Muscle layer of duodenum (tissue), 2 donors: ENCODE measurements around the gene FAM180A.
A peak's percentile ranks its signal among the peaks of the same experiment; 100 is the strongest.

Experiments
- H3K27ac ChIP-seq: one replicate; pipeline ENCODE4 v1.7.0; 2013; ENCODE audit warnings: mild to moderate bottlenecking, low read length
- H3K27me3 ChIP-seq: one replicate; pipeline ENCODE4 v1.7.0; 2013; ENCODE audit warnings: low read depth, mild to moderate bottlenecking, control low read depth, low read length
- H3K36me3 ChIP-seq, 2 donors: one replicate each; pipeline ENCODE4 v1.7.0; 2013; ENCODE audit warnings: low read length in 2 of 2, control low read depth in 1 of 2, mild to moderate bottlenecking in 1 of 2; ENCODE audit not compliant: insufficient read depth in 2 of 2, control insufficient read depth in 1 of 2
- H3K4me1 ChIP-seq, 2 donors: one replicate each; pipeline ENCODE4 v1.7.0; 2013; ENCODE audit warnings: low read length in 2 of 2, mild to moderate bottlenecking in 2 of 2, control low read depth in 1 of 2, moderate library complexity in 1 of 2; ENCODE audit not compliant: insufficient read depth in 2 of 2, control insufficient read depth in 1 of 2
- H3K4me3 ChIP-seq, 2 donors: one replicate each; pipeline ENCODE4 v1.7.0; 2013; ENCODE audit warnings: low read length in 2 of 2, low read depth in 1 of 2, mild to moderate bottlenecking in 1 of 2
- H3K9me3 ChIP-seq, 2 donors: one replicate each; pipeline ENCODE4 v1.7.0; 2013; ENCODE audit warnings: low read length in 2 of 2, control low read depth in 1 of 2, mild to moderate bottlenecking in 1 of 2; ENCODE audit not compliant: control insufficient read depth in 1 of 2
- donor health status: healthy.

The FAM180A gene

DNA sequence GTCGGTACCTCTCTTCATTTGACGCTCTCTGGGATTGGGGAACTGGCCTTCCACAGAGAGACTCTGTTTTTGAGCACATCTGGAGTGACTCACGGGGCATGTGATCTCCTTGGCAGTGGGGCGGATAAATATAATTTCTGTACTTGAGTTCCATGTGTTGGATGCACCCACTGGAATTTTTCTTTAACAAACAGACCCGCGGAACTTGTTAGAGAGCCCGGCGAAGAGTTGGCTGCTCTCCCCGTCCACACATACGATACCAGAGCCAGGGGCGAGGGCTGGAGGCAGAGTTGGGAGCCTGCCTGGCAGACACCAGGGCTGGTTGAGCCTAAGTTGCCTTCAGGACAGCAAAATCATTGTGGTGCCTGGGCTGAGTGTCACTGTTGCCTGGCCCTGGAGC, at the start of gene FAM180A:
TSS of gene FAM180A (minus strand) at position 44 of the 400 bp plus-strand sequence. CDS start 233 bp downstream, outside the sequence.
- no peak within 1 kb of the TSS for H3K27ac ChIP-seq
- H3K36me3 ChIP-seq: no peaks in the 10 kb centered on the region

DNA sequence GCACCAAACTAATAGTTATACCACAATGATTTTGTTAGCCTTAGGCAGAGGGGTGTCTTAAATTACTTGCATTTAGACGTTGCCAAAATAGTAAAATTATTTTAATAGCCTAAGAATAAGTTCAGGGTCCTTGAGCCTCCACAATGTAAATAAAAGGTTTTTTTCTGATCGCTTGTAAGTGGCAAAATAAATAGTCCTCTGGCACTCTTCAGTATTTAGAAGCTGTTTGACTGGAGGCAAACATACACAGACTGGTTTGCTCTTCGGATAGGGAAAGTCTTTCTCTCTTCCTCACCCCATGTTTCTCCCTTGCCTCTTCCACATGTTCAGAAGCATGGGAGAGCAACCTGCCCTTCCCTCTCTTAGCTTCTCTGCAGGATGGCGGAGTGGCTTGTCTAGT, 49.5 kb upstream of the FAM180A start:
- peaks cover 0 to 9% of the 10 kb centered on the region in 2 donors for H3K4me1 ChIP-seq
- H3K36me3 ChIP-seq: no peaks in the 10 kb centered on the region
- no peaks in the 10 kb centered on the region for H3K9me3 ChIP-seq
- no peak overlapping the region for H3K27ac ChIP-seq
- H3K4me3 ChIP-seq: no peak overlapping the region
- H3K27me3 ChIP-seq: no peaks in the 10 kb centered on the region

More for the DNA sequence above, at the start of gene FAM180A:
- no peaks in the 10 kb centered on the region for H3K9me3 ChIP-seq
- peaks cover 0 to 5% of the 10 kb centered on the region in 2 donors for H3K4me1 ChIP-seq
- H3K27me3 ChIP-seq: no peaks in the 10 kb centered on the region
- peak within 1 kb of the TSS; percentile 35 to 38 for H3K4me3 ChIP-seq

DNA sequence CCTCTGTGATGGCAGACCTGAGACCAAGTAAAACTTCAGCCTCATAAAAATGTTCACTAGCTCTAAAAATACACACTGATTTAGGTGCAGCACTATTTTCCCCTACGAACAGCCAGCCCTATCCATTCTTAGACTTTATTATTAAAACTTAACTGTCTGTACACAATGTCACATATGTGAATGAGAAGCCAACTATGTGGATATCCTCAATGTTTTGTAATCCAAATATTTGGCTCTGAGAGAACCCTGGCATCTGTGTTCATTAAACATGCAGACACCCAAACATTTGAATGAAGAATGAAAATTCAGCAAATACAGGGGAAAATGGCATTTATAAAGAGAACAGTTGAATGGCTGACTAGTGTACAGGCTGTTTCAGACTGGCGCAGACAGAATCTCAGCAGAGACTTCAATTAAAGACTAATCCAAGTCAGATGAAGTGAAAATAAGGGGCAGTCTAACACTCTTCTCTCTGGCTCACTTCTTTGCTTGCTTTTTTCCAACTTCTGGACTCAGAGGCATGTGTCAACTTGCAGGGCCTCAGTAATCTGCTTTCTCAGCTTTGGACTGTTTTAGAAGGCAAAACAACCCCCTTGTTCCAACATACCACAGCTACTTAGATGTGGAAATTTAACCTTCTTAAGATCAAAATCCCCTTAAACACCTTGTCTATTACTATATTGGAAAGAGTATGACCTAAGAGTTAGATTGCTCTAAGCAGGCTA, 47.4 kb upstream of the FAM180A start:
- Histone ChIP-seq H3K4me3 (no peak overlapping the region), H3K4me1 (peaks cover 0 to 5% of the 10 kb centered on the region in 2 donors), H3K9me3 (no peaks in the 10 kb centered on the region), H3K36me3 (no peaks in the 10 kb centered on the region), H3K27ac (no peak overlapping the region), H3K27me3 (no peaks in the 10 kb centered on the region)

DNA sequence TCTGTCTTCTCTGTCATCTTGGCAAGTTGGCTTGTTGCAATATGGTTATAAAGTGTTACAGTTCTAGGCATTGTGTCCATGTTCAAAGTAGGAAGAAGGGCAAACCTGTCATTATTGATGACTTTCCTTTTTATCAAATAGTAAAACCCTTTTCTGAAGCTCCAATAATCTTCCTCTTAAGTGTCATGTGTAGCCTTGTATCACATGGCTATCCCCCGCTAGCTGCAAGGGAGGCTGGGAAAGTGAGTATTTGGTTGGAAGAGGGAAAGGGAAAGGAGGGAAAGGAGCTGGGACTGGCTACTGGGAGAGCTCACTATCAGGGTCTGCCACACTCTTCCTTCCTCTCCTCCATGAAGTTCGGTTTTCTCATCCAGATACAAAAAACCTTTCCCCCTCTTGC, 45.2 kb upstream of the FAM180A start:
- H3K27me3 ChIP-seq: no peaks in the 10 kb centered on the region
- no peaks in the 10 kb centered on the region for H3K36me3 ChIP-seq
- H3K4me1 ChIP-seq: no peaks in the 10 kb centered on the region
- no peak overlapping the region for H3K27ac ChIP-seq
- no peaks in the 10 kb centered on the region for H3K9me3 ChIP-seq
- no peak overlapping the region for H3K4me3 ChIP-seq

DNA sequence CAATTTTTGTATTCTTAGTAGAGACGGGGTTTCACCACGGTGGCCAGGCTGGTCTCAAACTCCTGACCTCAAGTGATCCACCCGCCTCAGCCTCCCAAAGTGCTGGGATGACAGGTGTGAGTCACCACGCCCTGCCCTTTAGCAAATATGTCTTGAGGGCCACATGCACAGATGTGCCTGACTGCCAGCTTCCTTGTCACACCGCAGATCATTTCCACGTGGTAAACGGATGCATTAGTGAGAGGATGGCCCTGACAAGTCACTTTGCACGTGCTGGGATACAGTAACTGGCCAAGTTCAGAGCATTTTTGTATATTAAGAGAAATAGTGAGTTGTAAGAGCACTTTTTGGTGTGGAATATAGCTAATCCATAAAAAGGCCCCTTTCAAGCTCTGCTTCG, 44.3 kb upstream of the FAM180A start:
- H3K36me3 ChIP-seq: no peaks in the 10 kb centered on the region
- no peaks in the 10 kb centered on the region for H3K9me3 ChIP-seq
- H3K27me3 ChIP-seq: no peaks in the 10 kb centered on the region
- H3K27ac ChIP-seq: no peak overlapping the region
- H3K4me3 ChIP-seq: no peak overlapping the region
- H3K4me1 ChIP-seq: no peaks in the 10 kb centered on the region

DNA sequence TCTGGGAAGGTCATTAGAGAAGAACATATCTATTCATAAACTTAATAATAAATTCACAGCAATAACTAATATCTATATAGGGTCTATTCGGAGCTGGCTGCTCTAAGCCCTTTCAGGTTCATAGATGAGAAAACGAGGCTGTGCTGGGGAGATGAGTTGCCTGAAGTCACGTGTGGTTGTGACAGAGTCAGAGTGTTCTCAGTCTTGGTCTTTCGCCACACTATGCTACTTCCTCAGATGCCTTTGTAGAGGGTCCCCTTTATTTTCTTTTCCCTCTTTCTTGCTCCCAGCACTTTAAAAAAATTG, 43.7 kb upstream of the FAM180A start:
- Histone ChIP-seq H3K27me3 (no peaks in the 10 kb centered on the region), H3K4me1 (no peaks in the 10 kb centered on the region), H3K9me3 (no peaks in the 10 kb centered on the region), H3K27ac (no peak overlapping the region), H3K4me3 (no peak overlapping the region), H3K36me3 (no peaks in the 10 kb centered on the region)

DNA sequence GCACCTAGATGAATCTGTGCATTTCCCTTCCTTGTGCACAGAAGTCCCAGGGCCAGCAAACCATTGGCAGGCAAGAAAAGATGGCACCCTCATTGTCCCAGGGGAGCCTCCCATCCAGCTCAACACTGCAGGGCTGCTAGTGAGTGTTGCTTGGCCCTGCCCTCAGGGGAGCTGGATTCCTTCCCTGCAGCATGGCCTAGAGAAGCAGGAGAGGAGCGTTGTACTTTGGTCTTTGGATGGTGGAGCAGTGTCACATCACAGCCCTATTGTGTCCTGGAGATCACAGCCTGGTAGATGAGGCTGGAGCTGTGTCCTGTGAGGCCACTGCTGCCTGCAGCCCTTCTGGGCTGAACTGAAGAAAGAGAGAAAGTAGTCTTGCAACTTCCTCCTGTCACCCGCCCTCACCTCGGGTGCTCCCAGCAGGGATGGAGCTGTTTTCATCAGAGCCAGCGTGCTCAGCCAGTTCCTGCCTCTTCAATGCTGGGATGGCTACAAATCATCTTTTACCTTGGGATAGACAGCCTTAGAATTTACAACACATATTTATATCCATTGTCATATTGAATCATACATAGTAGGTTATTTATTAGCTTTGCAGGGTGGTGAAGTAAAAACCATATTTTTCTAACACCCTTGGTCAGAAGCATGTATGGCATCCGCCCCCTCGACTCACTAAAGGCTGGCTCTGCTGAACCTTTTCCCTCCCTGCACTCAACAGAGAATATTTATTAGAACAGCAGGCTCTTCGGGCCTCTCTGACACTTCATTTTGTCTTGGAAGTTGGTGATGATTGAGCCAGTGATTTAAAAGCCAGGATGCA, 43.1 kb upstream of the FAM180A start:
- H3K27ac ChIP-seq: no peak overlapping the region
- no peaks in the 10 kb centered on the region for H3K9me3 ChIP-seq
- no peak overlapping the region for H3K4me3 ChIP-seq
- no peaks in the 10 kb centered on the region for H3K4me1 ChIP-seq
- no peaks in the 10 kb centered on the region for H3K36me3 ChIP-seq
- no peaks in the 10 kb centered on the region for H3K27me3 ChIP-seq

DNA sequence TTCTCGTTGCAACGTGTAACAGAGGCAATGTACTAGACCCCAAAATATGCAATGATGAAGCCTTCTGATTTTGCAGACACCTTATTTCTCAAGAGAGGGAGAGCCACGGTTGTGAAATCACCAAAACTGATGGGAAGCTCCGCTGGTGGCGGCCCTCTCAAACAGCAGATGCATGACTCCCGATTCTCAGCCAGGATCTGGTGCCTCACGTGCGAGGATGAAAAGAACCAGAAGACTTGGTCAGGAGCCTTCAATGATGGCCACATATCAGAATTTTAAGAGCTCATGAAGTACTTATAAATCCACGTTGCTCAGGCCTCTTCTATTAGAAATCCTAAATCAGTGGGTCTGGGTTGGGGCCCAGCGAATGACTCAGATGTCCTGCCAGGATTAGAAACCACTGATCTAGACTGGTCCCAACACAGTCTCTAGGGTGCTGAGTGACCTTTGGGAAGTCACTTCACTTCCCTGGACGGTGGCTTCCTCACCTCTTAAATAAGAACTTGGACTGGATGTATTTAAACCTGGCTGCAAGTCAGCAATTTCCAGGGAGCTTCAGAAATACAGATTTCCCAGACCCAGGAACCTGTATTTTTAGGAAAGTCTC, 41.9 kb upstream of the FAM180A start:
- Histone ChIP-seq H3K4me1 (no peaks in the 10 kb centered on the region), H3K4me3 (no peak overlapping the region), H3K27ac (no peak overlapping the region), H3K36me3 (no peaks in the 10 kb centered on the region), H3K27me3 (no peaks in the 10 kb centered on the region), H3K9me3 (no peaks in the 10 kb centered on the region)

DNA sequence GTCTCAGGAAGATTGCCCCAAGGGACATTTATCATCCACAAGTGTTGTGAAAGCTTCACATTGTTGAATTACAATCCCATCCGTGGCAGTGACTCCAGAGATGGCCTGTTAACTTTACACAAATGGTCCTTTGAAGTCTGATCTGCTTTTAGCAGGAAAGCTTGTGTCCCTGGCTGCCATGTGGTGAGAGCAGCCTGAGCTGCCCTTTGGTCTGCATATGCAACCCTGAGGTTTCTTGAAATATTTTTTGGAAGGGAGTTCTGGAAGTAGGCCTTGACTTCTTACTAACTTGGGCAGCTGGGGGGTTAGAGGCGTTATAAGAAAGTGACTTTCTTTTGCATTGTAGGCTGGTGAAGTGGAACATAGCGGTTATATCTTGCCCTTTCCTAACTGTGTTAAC, 41.3 kb upstream of the FAM180A start:
- H3K9me3 ChIP-seq: no peaks in the 10 kb centered on the region
- H3K27me3 ChIP-seq: no peaks in the 10 kb centered on the region
- H3K4me1 ChIP-seq: no peaks in the 10 kb centered on the region
- no peaks in the 10 kb centered on the region for H3K36me3 ChIP-seq
- no peak overlapping the region for H3K4me3 ChIP-seq
- no peak overlapping the region for H3K27ac ChIP-seq

DNA sequence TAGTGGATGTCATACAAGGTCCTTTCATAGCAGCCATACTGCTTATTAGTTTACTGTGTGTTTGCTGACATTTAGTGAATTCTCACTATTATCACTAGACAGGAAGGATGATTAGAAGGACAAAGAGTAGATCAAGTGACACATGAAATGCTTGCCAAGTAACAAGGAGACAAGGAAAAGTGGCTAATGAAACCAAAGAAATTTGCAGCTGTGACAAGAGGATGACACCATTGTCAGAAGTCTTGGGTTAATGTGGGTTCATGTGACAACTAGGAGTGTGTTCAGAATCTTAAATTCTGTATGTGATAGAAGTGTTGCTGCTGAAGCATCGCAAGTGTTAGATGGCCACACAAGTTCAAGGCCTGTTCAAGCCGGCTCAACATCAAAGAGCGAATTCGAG, 40.8 kb upstream of the FAM180A start:
- no peaks in the 10 kb centered on the region for H3K27me3 ChIP-seq
- H3K4me3 ChIP-seq: no peak overlapping the region
- no peaks in the 10 kb centered on the region for H3K9me3 ChIP-seq
- no peak overlapping the region for H3K27ac ChIP-seq
- H3K36me3 ChIP-seq: no peaks in the 10 kb centered on the region
- no peaks in the 10 kb centered on the region for H3K4me1 ChIP-seq

DNA sequence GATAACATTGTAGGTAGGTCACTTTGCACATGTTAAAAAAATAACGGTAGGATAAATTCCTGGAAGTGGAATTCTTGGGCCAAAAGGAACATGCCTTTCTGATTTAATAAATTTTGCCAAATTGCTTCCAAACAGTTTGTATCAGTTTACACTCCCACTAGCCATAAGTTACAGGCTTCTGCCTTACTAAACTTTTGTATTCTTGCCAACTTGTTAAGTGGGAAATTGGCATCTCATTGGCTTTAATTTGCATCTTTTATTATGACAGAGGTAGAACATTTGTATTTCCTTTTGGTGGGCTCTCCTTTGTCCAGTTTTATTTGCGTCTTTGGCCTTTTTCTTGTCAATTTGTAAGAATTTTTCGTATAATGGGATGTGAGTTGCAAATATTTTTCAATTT, 38.3 kb upstream of the FAM180A start:
- Histone ChIP-seq H3K4me3 (no peak overlapping the region), H3K27ac (no peak overlapping the region), H3K4me1 (no peaks in the 10 kb centered on the region), H3K36me3 (no peaks in the 10 kb centered on the region), H3K9me3 (no peaks in the 10 kb centered on the region), H3K27me3 (no peaks in the 10 kb centered on the region)
